Measurements from ENCODE around the gene ADCYAP1R1.

The ADCYAP1R1 gene

GRCh38 chr7:31105256-31105950 lies 53.3 kb downstream of the ADCYAP1R1 start:
- DNase-seq (ENCODE audit: low spot score), result no peak

- DNase-seq (ENCODE audit: low spot score), result no peak
Observed at GRCh38 chr7:31106303-31107105, 54.4 kb downstream of the ADCYAP1R1 start.

- DNase-seq (ENCODE audit: low spot score), result no peak
Observed at GRCh38 chr7:31107106-31108090, 55.3 kb downstream of the ADCYAP1R1 start.

GRCh38 chr7:31108097-31108657 lies 56.1 kb downstream of the ADCYAP1R1 start:
- DNase-seq (ENCODE audit: low spot score), result no peak

GRCh38 chr7:31109751-31110150 lies 57.6 kb downstream of the ADCYAP1R1 start:
- no peak for DNase-seq (ENCODE audit: low spot score)

- no peak for DNase-seq (ENCODE audit: low spot score)
Observed at GRCh38 chr7:31110331-31111108, 58.4 kb downstream of the ADCYAP1R1 start.

GRCh38 chr7:31111109-31111451 lies 59.0 kb downstream of the ADCYAP1R1 start:
- no peak for DNase-seq (ENCODE audit: low spot score)

- DNase-seq (ENCODE audit: low spot score), result no peak
Observed at GRCh38 chr7:31113660-31114059, 61.6 kb downstream of the ADCYAP1R1 start.

- no peak for DNase-seq (ENCODE audit: low spot score)
Observed at GRCh38 chr7:31114593-31115343, 62.7 kb downstream of the ADCYAP1R1 start.

GRCh38 chr7:31116615-31117014 lies 64.5 kb downstream of the ADCYAP1R1 start:
- DNase-seq (ENCODE audit: low spot score), result no peak

- no peak for DNase-seq (ENCODE audit: low spot score)
Observed at GRCh38 chr7:31119249-31119648, 67.1 kb downstream of the ADCYAP1R1 start.

- DNase-seq (ENCODE audit: low spot score), result no peak
Observed at GRCh38 chr7:31120800-31121513, 68.8 kb downstream of the ADCYAP1R1 start.

GRCh38 chr7:31121601-31122000 lies 69.5 kb downstream of the ADCYAP1R1 start:
- no peak for DNase-seq (ENCODE audit: low spot score)

GRCh38 chr7:31122649-31123058 lies 70.5 kb downstream of the ADCYAP1R1 start:
- DNase-seq (ENCODE audit: low spot score), result peak; percentile 79

GRCh38 chr7:31123321-31123720 lies 71.2 kb downstream of the ADCYAP1R1 start:
- no peak for DNase-seq (ENCODE audit: low spot score)

GRCh38 chr7:31123726-31124125 lies 71.6 kb downstream of the ADCYAP1R1 start:
- no peak for DNase-seq (ENCODE audit: low spot score)

GRCh38 chr7:31125171-31125570 lies 73.1 kb downstream of the ADCYAP1R1 start:
- DNase-seq (ENCODE audit: low spot score), result no peak

- no peak for DNase-seq (ENCODE audit: low spot score)
Observed at GRCh38 chr7:31126976-31127375, 74.9 kb downstream of the ADCYAP1R1 start.

- DNase-seq (ENCODE audit: low spot score), result no peak
Observed at GRCh38 chr7:31129067-31129466, 77.0 kb downstream of the ADCYAP1R1 start.
